Measurements from ENCODE around the gene TLK1.

The TLK1 gene

GRCh38 chr2:170999654-171000053, 161.0 kb downstream of the TLK1 start:
- Mint-ChIP-seq H3K4me1 (peaks cover 4% of the 10 kb centered on the region), H3K27me3 (no peaks in the 10 kb centered on the region), H3K9me3 (no peaks in the 10 kb centered on the region), H3K36me3 (ENCODE audit: low read depth) (peaks cover 34% of the 10 kb centered on the region), H3K27ac (no peak overlapping the region), H3K4me3 (no peak overlapping the region)
- ATAC-seq: no peak
- DNase-seq: no peak

GRCh38 chr2:170997893-170998597, 162.6 kb downstream of the TLK1 start:
- DNase-seq: no peak
- no peaks in the 10 kb centered on the region for H3K9me3 Mint-ChIP-seq
- H3K4me3 Mint-ChIP-seq: no peak overlapping the region
- no peak overlapping the region for H3K27ac Mint-ChIP-seq
- peaks cover 34% of the 10 kb centered on the region for H3K36me3 Mint-ChIP-seq (ENCODE audit: low read depth)
- H3K27me3 Mint-ChIP-seq: no peaks in the 10 kb centered on the region
- no peaks in the 10 kb centered on the region for H3K4me1 Mint-ChIP-seq
- ATAC-seq: no peak

- peaks cover 38% of the 10 kb centered on the region for H3K36me3 Mint-ChIP-seq (ENCODE audit: low read depth)
Observed at GRCh38 chr2:170996316-170996715, 164.4 kb downstream of the TLK1 start.

GRCh38 chr2:170991398-170992182, 169.1 kb downstream of the TLK1 start:
- Mint-ChIP-seq H3K27me3 (no peaks in the 10 kb centered on the region), H3K4me3 (no peak overlapping the region), H3K9me3 (no peaks in the 10 kb centered on the region), H3K27ac (no peak overlapping the region), H3K4me1 (no peaks in the 10 kb centered on the region), H3K36me3 (ENCODE audit: low read depth) (peaks cover 33% of the 10 kb centered on the region)
- DNase-seq: no peak
- no peak for ATAC-seq

More at GRCh38 chr2:170996316-170996715, 164.4 kb downstream of the TLK1 start:
- Mint-ChIP-seq H3K9me3 (no peaks in the 10 kb centered on the region), H3K27me3 (no peaks in the 10 kb centered on the region), H3K4me1 (no peaks in the 10 kb centered on the region), H3K4me3 (no peak overlapping the region), H3K27ac (no peak overlapping the region)
- no peak for DNase-seq
- ATAC-seq: no peak

- peaks cover 12% of the 10 kb centered on the region for H3K36me3 Mint-ChIP-seq (ENCODE audit: low read depth)
- DNase-seq (no peak), ATAC-seq (no peak)
- H3K27ac Mint-ChIP-seq: no peak overlapping the region
- no peaks in the 10 kb centered on the region for H3K27me3 Mint-ChIP-seq
- no peak overlapping the region for H3K4me3 Mint-ChIP-seq
- H3K4me1 Mint-ChIP-seq: no peaks in the 10 kb centered on the region
- no peaks in the 10 kb centered on the region for H3K9me3 Mint-ChIP-seq
Observed at GRCh38 chr2:170986566-170987258, 174.0 kb downstream of the TLK1 start.

GRCh38 chr2:170985407-170985806, 175.3 kb downstream of the TLK1 start:
- no peaks in the 10 kb centered on the region for H3K9me3 Mint-ChIP-seq
- H3K27me3 Mint-ChIP-seq: no peaks in the 10 kb centered on the region
- peaks cover 4% of the 10 kb centered on the region for H3K36me3 Mint-ChIP-seq (ENCODE audit: low read depth)
- DNase-seq (no peak), ATAC-seq (no peak)
- no peak overlapping the region for H3K27ac Mint-ChIP-seq
- H3K4me3 Mint-ChIP-seq: no peak overlapping the region
- no peaks in the 10 kb centered on the region for H3K4me1 Mint-ChIP-seq

GRCh38 chr2:170984079-170984478, 176.6 kb downstream of the TLK1 start:
- no peaks in the 10 kb centered on the region for H3K9me3 Mint-ChIP-seq
- DNase-seq (no peak), ATAC-seq (no peak)
- H3K27ac Mint-ChIP-seq: no peak overlapping the region
- H3K4me1 Mint-ChIP-seq: no peaks in the 10 kb centered on the region
- H3K36me3 Mint-ChIP-seq (ENCODE audit: low read depth): peaks cover 4% of the 10 kb centered on the region
- no peak overlapping the region for H3K4me3 Mint-ChIP-seq
- H3K27me3 Mint-ChIP-seq: no peaks in the 10 kb centered on the region

- Mint-ChIP-seq H3K9me3 (no peaks in the 10 kb centered on the region), H3K36me3 (ENCODE audit: low read depth) (no peaks in the 10 kb centered on the region), H3K4me3 (no peak overlapping the region), H3K27ac (no peak overlapping the region), H3K4me1 (peaks cover 11% of the 10 kb centered on the region), H3K27me3 (peaks cover 4% of the 10 kb centered on the region)
- DNase-seq: no peak
- ATAC-seq: no peak
Observed at GRCh38 chr2:170975943-170976270, 184.8 kb downstream of the TLK1 start.

GRCh38 chr2:170975127-170975942, 185.4 kb downstream of the TLK1 start:
- no peak overlapping the region for H3K27ac Mint-ChIP-seq
- DNase-seq (no peak), ATAC-seq (no peak)
- no peaks in the 10 kb centered on the region for H3K36me3 Mint-ChIP-seq (ENCODE audit: low read depth)
- peaks cover 4% of the 10 kb centered on the region for H3K27me3 Mint-ChIP-seq
- H3K4me1 Mint-ChIP-seq: peaks cover 11% of the 10 kb centered on the region
- no peak overlapping the region for H3K4me3 Mint-ChIP-seq
- H3K9me3 Mint-ChIP-seq: no peaks in the 10 kb centered on the region

- Mint-ChIP-seq H3K27ac (peak overlapping the region; percentile 33), H3K27me3 (peaks cover 4% of the 10 kb centered on the region), H3K9me3 (no peaks in the 10 kb centered on the region), H3K36me3 (ENCODE audit: low read depth) (no peaks in the 10 kb centered on the region), H3K4me3 (peak overlapping the region; percentile 73), H3K4me1 (peaks cover 11% of the 10 kb centered on the region)
- DNase-seq (no peak), ATAC-seq (no peak)
Observed at GRCh38 chr2:170974304-170974993, 186.2 kb downstream of the TLK1 start.

- Mint-ChIP-seq H3K4me1 (peaks cover 11% of the 10 kb centered on the region), H3K9me3 (no peaks in the 10 kb centered on the region), H3K27ac (peak overlapping the region; percentile 67), H3K36me3 (ENCODE audit: low read depth) (no peaks in the 10 kb centered on the region), H3K27me3 (peaks cover 4% of the 10 kb centered on the region), H3K4me3 (peak overlapping the region; percentile 73)
- peak; percentile 92 for DNase-seq
- peak; percentile 95 for ATAC-seq
Observed at GRCh38 chr2:170973492-170974303, 187.0 kb downstream of the TLK1 start.

- Mint-ChIP-seq H3K27ac (peak overlapping the region; percentile 65), H3K4me3 (peak overlapping the region; percentile 70), H3K4me1 (peaks cover 11% of the 10 kb centered on the region), H3K36me3 (ENCODE audit: low read depth) (no peaks in the 10 kb centered on the region), H3K27me3 (peaks cover 4% of the 10 kb centered on the region), H3K9me3 (no peaks in the 10 kb centered on the region)
- DNase-seq (no peak), ATAC-seq (no peak)
Observed at GRCh38 chr2:170973225-170973491, 187.5 kb downstream of the TLK1 start.
